Kasumi-1 (cell line): ENCODE data around the gene PLCB1.
A peak's percentile ranks its signal among the peaks of the same experiment; 100 is the strongest.

Source experiments
- DNase-seq, 2 experiments: peaks; one replicate each; lab custom pipeline; 2025; lab: John Stamatoyannopoulos, UW

Gene PLCB1

GRCh38 chr20:8658103-8658502 lies 526.0 kb downstream of the PLCB1 start:
- DNase-seq, result no peak

GRCh38 chr20:8661229-8661952 lies 529.3 kb downstream of the PLCB1 start:
- peak; percentile 6 to 35 for DNase-seq

- DNase-seq, result peak; percentile 16 to 21
Measured at GRCh38 chr20:8662433-8662954, 530.4 kb downstream of the PLCB1 start.

- DNase-seq, result no peak
Measured at GRCh38 chr20:8663424-8663823, 531.4 kb downstream of the PLCB1 start.

GRCh38 chr20:8664778-8665177 lies 532.7 kb downstream of the PLCB1 start:
- DNase-seq, result no peak

GRCh38 chr20:8667306-8667705 lies 535.2 kb downstream of the PLCB1 start:
- DNase-seq, result no peak

GRCh38 chr20:8670207-8670892 lies 538.3 kb downstream of the PLCB1 start:
- no peak for DNase-seq

- no peak for DNase-seq
Measured at GRCh38 chr20:8670893-8671215, 538.8 kb downstream of the PLCB1 start.

GRCh38 chr20:8671370-8671961 lies 539.4 kb downstream of the PLCB1 start:
- no peak for DNase-seq

- DNase-seq, result no peak
Measured at GRCh38 chr20:8673116-8673515, 541.0 kb downstream of the PLCB1 start.

GRCh38 chr20:8675896-8676295 lies 543.8 kb downstream of the PLCB1 start:
- DNase-seq, result no peak

GRCh38 chr20:8678098-8678776 lies 546.2 kb downstream of the PLCB1 start:
- DNase-seq, result no peak

GRCh38 chr20:8689337-8689736 lies 557.3 kb downstream of the PLCB1 start:
- no peak for DNase-seq

GRCh38 chr20:8690074-8690473 lies 558.0 kb downstream of the PLCB1 start:
- no peak for DNase-seq

GRCh38 chr20:8693709-8694108 lies 561.6 kb downstream of the PLCB1 start:
- DNase-seq, result no peak

GRCh38 chr20:8700756-8701155 lies 568.7 kb downstream of the PLCB1 start:
- DNase-seq, result no peak

GRCh38 chr20:8706961-8707700 lies 575.1 kb downstream of the PLCB1 start:
- DNase-seq, result no peak

- no peak for DNase-seq
Measured at GRCh38 chr20:8709627-8710026, 577.6 kb downstream of the PLCB1 start.

GRCh38 chr20:8711501-8711900 lies 579.4 kb downstream of the PLCB1 start:
- no peak for DNase-seq

GRCh38 chr20:8714206-8714605 lies 582.1 kb downstream of the PLCB1 start:
- DNase-seq, result no peak

- no peak for DNase-seq
Measured at GRCh38 chr20:8718279-8718678, 586.2 kb downstream of the PLCB1 start.

- no peak for DNase-seq
Measured at GRCh38 chr20:8720089-8720488, 588.0 kb downstream of the PLCB1 start.
